Measurements from ENCODE around the gene MOB1A.

DNA sequence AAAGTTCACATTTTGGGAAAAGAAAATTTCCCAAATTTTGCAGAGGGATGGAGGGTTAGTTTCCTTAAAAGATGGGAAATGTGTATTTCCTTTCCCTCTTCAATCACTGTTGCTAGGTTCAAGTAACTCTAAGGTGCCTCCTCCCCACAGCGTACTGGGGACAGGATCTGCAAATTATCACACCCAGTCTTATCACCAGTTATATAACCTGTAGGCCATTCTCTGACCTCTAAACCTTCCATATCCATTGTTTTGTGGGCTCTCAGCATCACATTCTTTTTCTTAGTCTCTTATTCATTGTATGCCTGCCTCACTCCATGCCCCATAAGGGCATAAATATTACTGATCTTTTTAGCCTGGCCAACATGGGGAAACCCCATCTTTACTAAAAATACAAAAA is 16.1 kb upstream of the MOB1A start:
- TF ChIP-seq, protein P1, sequence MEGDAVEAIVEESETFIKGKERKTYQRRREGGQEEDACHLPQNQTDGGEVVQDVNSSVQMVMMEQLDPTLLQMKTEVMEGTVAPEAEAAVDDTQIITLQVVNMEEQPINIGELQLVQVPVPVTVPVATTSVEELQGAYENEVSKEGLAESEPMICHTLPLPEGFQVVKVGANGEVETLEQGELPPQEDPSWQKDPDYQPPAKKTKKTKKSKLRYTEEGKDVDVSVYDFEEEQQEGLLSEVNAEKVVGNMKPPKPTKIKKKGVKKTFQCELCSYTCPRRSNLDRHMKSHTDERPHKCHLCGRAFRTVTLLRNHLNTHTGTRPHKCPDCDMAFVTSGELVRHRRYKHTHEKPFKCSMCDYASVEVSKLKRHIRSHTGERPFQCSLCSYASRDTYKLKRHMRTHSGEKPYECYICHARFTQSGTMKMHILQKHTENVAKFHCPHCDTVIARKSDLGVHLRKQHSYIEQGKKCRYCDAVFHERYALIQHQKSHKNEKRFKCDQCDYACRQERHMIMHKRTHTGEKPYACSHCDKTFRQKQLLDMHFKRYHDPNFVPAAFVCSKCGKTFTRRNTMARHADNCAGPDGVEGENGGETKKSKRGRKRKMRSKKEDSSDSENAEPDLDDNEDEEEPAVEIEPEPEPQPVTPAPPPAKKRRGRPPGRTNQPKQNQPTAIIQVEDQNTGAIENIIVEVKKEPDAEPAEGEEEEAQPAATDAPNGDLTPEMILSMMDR (IDR thresholded peaks at IDR 0.05): no peak
- no peak for TF ChIP-seq POLR2A (IDR thresholded peaks at IDR 0.05)

Measured in Peyer's patch (tissue), 4 donors.